ENCODE results near the gene ZDHHC14.

- TF ChIP-seq CTCF (IDR thresholded peaks at IDR 0.05; ENCODE audit: insufficient read depth, low read length, poor library complexity, severe bottlenecking) (no peak), EZH2phosphoT487 (conservative IDR thresholded peaks at IDR 0.05; ENCODE audit: low read length) (no peak)
Measured at GRCh38 chr6:157514659-157515496, 133.9 kb downstream of the ZDHHC14 start.
